CD14-positive monocyte (primary cell): Measurements from ENCODE around the gene USP24. TPM values are rescaled to one million over a fixed set of nuclear protein-coding genes. Genes with fewer than 3 reads are reported as not detected.

ENCODE experiments used
- DNase-seq, 3 donors: peaks; one replicate each; pipeline ENCODE4 v3.0.0-alpha.2; 2011 to 2022
- H2AFZ ChIP-seq: 2 replicates; pipeline ENCODE4 v1.6.0; 2012; ENCODE audit warnings: mild to moderate bottlenecking, low read depth, low read length, inconsistent platforms; ENCODE audit not compliant: insufficient read depth, poor library complexity, severe bottlenecking
- H3K27ac ChIP-seq, 2 donors: 1 replicate in 1 of 2; 2 replicates in 1 of 2; pipeline ENCODE4 v1.5.1; 2012 to 2013; ENCODE audit warnings: low read length in 2 of 2, control low read depth in 1 of 2, inconsistent platforms in 1 of 2, low read depth in 1 of 2, mild to moderate bottlenecking in 1 of 2
- H3K27me3 ChIP-seq, 2 donors: one replicate each; pipeline versions ENCODE4 v1.6.0 to v1.6.1; 2011 to 2013; ENCODE audit warnings: low read length in 2 of 2; ENCODE audit not compliant: control insufficient read depth in 2 of 2, insufficient read depth in 2 of 2
- H3K36me3 ChIP-seq, 2 donors: replicated peaks in 1 of 2; 1 replicate in 1 of 2; 2 replicates in 1 of 2; pipeline versions ENCODE4 v1.5.1 to v1.6.1; 2012 to 2013; ENCODE audit warnings: low read length in 2 of 2, control low read depth in 1 of 2, inconsistent platforms in 1 of 2, mild to moderate bottlenecking in 1 of 2; ENCODE audit not compliant: insufficient read depth in 2 of 2, control insufficient read depth in 1 of 2
- H3K4me1 ChIP-seq, 2 donors: 1 replicate in 1 of 2; 2 replicates in 1 of 2; pipeline versions ENCODE4 v1.5.1 to v1.6.1; 2012 to 2013; ENCODE audit warnings: low read length in 2 of 2, control low read depth in 1 of 2, inconsistent platforms in 1 of 2, mild to moderate bottlenecking in 1 of 2, moderate library complexity in 1 of 2; ENCODE audit not compliant: insufficient read depth in 2 of 2, control insufficient read depth in 1 of 2
- H3K4me2 ChIP-seq: replicated peaks from 2 replicates; pipeline ENCODE3; 2012; ENCODE audit warnings: low read length, moderate library complexity, mild to moderate bottlenecking; ENCODE audit not compliant: poor library complexity, severe bottlenecking; ENCODE audit errors: extremely low read depth
- H3K4me3 ChIP-seq, 3 experiments: fragments of 200-600 bp in 1 of 3; sonication (generic) in 1 of 3; replicated peaks in 1 of 3; 1 replicate in 2 of 3; 2 replicates in 1 of 3; pipeline ENCODE4 v1.5.1; 2011 to 2013; ENCODE audit warnings: low read length in 3 of 3, mild to moderate bottlenecking in 3 of 3, control low read depth in 2 of 3, low read depth in 2 of 3, inconsistent platforms in 1 of 3, moderate library complexity in 1 of 3
- H3K79me2 ChIP-seq: 2 replicates; pipeline ENCODE4 v1.6.0; 2012; ENCODE audit warnings: mild to moderate bottlenecking, control low read depth, inconsistent platforms, low read length, moderate library complexity; ENCODE audit not compliant: insufficient read depth
- H3K9ac ChIP-seq: 2 replicates; pipeline ENCODE4 v1.6.0; 2017; ENCODE audit warnings: low read length, mild to moderate bottlenecking; ENCODE audit not compliant: insufficient read depth, poor library complexity, severe bottlenecking
- H3K9me3 ChIP-seq, 2 donors: replicated peaks in 1 of 2; 1 replicate in 1 of 2; 2 replicates in 1 of 2; pipeline versions ENCODE4 v1.5.1 to v1.6.1; 2012 to 2013; ENCODE audit warnings: low read length in 2 of 2, control low read depth in 1 of 2; ENCODE audit not compliant: control insufficient read depth in 1 of 2, insufficient read depth in 1 of 2
- H4K20me1 ChIP-seq: 2 replicates; pipeline ENCODE4 v1.6.0; 2012; ENCODE audit warnings: mild to moderate bottlenecking, low read length, control low read depth, moderate library complexity; ENCODE audit not compliant: insufficient read depth
- H3K27ac Mint-ChIP-seq, 7 donors: one replicate each; pipeline ENCODE4 v1.8.0; 2020; ENCODE audit warnings: mild to moderate bottlenecking in 7 of 7, mixed read lengths in 7 of 7, moderate library complexity in 6 of 7, inconsistent platforms in 2 of 7
- H3K27me3 Mint-ChIP-seq, 3 donors: one replicate each; pipeline ENCODE4 v1.8.0; 2021 to 2022; ENCODE audit warnings: low read depth in 3 of 3, mild to moderate bottlenecking in 3 of 3, mixed read lengths in 3 of 3, moderate library complexity in 3 of 3, inconsistent platforms in 1 of 3
- H3K36me3 Mint-ChIP-seq, 2 donors: one replicate each; pipeline ENCODE4 v1.8.0; 2020; ENCODE audit warnings: mixed read lengths in 2 of 2, inconsistent platforms in 1 of 2, mild to moderate bottlenecking in 1 of 2
- H3K4me1 Mint-ChIP-seq: one replicate; pipeline ENCODE4 v1.8.0; 2020; ENCODE audit warnings: mild to moderate bottlenecking, mixed read lengths
- H3K4me3 Mint-ChIP-seq, 2 donors: one replicate each; pipeline ENCODE4 v1.8.0; 2020; ENCODE audit warnings: mild to moderate bottlenecking in 2 of 2, mixed read lengths in 2 of 2, moderate library complexity in 1 of 2
- H3K9me3 Mint-ChIP-seq, 7 donors: one replicate each; pipeline ENCODE4 v1.8.0; 2020 to 2022; ENCODE audit warnings: mixed read lengths in 7 of 7, mild to moderate bottlenecking in 6 of 7, moderate library complexity in 6 of 7, inconsistent platforms in 2 of 7
- WGBS: methylation state at CpG from one replicate; pipeline ENCODE4 v1.1.5; 2013; ENCODE audit warnings: missing lambda C conversion rate; ENCODE audit not compliant: insufficient coverage; 5-methylcytosine and 5-hydroxymethylcytosine counted together
- intact Hi-C, 2 donors: fragments of 100-400 bp; cut with micrococcal nuclease; formaldehyde crosslinking; loops; one replicate each; pipeline versions ENCODE4 v1.15.0 to v1.15.1; 2023
- polyA plus RNA-seq, 3 donors: library from polyadenylated mRNA; depleted of rRNA in 1 of 3; unstranded in 2 of 3; stranded (reverse) in 1 of 3; fragments of 300-500 nt in 2 of 3; fragments of >200 nt in 1 of 3; fragmentation: Illumina TruSeq in 2 of 3; gene quantifications; 1 replicate in 2 of 3; 2 replicates in 1 of 3; pipeline ENCODE4 v1.2.3, GENCODE V29; 2012 to 2021
- TF ChIP-seq, protein P1 (sequence below): fragments of 200-600 bp; IDR thresholded peaks from one replicate; pipeline ENCODE4 v1.8.0; 2022; ENCODE audit warnings: antibody characterized with exemption, mild to moderate bottlenecking

Gene USP24
- polyA plus RNA-seq, 3 donors: 1.1 to 14.2 (median 2.1) TPM

DNA sequence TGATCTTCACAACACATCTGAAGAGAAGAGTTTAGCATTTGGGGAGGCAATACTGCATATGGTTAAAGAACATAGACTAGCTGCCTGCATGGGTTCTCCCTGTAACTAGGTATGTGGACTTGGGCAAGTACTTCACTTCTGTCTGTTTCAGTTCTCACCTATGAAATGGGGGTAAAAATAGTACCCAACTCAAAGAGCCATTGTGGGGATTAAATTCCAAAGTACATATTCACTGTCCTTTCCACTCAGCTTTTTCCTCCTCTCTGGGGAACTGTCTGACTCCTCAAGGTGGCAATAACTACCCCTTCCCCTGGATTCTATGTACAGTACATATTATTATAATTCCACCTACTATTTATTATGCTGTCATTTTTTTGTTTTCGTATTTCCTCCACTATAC, 44.7 kb downstream of the USP24 start:
- TF ChIP-seq, protein P1, sequence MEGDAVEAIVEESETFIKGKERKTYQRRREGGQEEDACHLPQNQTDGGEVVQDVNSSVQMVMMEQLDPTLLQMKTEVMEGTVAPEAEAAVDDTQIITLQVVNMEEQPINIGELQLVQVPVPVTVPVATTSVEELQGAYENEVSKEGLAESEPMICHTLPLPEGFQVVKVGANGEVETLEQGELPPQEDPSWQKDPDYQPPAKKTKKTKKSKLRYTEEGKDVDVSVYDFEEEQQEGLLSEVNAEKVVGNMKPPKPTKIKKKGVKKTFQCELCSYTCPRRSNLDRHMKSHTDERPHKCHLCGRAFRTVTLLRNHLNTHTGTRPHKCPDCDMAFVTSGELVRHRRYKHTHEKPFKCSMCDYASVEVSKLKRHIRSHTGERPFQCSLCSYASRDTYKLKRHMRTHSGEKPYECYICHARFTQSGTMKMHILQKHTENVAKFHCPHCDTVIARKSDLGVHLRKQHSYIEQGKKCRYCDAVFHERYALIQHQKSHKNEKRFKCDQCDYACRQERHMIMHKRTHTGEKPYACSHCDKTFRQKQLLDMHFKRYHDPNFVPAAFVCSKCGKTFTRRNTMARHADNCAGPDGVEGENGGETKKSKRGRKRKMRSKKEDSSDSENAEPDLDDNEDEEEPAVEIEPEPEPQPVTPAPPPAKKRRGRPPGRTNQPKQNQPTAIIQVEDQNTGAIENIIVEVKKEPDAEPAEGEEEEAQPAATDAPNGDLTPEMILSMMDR: no peak
- peaks cover 56 to 85% of the 10 kb centered on the region in 2 donors for H3K36me3 ChIP-seq
- no peak overlapping the region for H3K9ac ChIP-seq
- peaks cover 17% of the 10 kb centered on the region for H4K20me1 ChIP-seq
- no peak overlapping the region for H3K4me2 ChIP-seq
- Mint-ChIP-seq H3K36me3 (peaks cover 54 to 66% of the 10 kb centered on the region in 2 donors), H3K27ac (no peak overlapping the region), H3K27me3 (no peaks in the 10 kb centered on the region), H3K4me3 (no peak overlapping the region), H3K9me3 (no peaks in the 10 kb centered on the region), H3K4me1 (no peaks in the 10 kb centered on the region)
- no peak for DNase-seq
- peaks cover 4% of the 10 kb centered on the region for H3K79me2 ChIP-seq
- H3K4me1 ChIP-seq: no peaks in the 10 kb centered on the region
- no peak overlapping the region for H3K27ac ChIP-seq
- H3K9me3 ChIP-seq: no peaks in the 10 kb centered on the region
- H3K4me3 ChIP-seq: no peak overlapping the region
- WGBS: no CpG with 5 or more reads among the region's 1 CpG
- H2AFZ ChIP-seq: no peak overlapping the region
- no peaks in the 10 kb centered on the region for H3K27me3 ChIP-seq
- intact Hi-C loops: no loop called here

DNA sequence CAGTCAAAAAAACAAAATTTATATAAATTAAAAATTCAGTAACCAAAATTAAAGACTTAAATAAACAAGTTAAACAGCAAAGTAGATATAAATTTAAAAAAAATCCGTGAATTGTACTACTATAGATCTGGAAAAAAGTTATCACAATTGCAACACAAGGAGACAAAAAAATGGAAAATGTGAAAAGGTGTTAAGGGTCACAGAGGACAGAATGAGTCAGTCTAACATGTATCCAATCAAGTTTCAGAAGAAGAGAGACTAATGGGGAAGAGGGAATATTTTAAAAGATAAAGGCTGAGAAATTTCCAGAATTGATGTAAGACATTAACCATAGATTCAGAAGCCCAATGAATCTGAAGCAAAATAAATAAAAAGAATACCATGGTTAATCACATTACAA, 46.0 kb downstream of the USP24 start:
- no peaks in the 10 kb centered on the region for H3K4me1 Mint-ChIP-seq
- H2AFZ ChIP-seq: no peak overlapping the region
- no peak for DNase-seq
- H3K9ac ChIP-seq: no peak overlapping the region
- H3K4me2 ChIP-seq: no peak overlapping the region
- H3K4me1 ChIP-seq: no peaks in the 10 kb centered on the region
- intact Hi-C loops: no loop called here
- no peak overlapping the region for H3K27ac ChIP-seq
- H3K36me3 ChIP-seq: peaks cover 65 to 91% of the 10 kb centered on the region in 2 donors
- H3K27me3 Mint-ChIP-seq: no peaks in the 10 kb centered on the region
- no peak overlapping the region for H3K4me3 ChIP-seq
- H4K20me1 ChIP-seq: peaks cover 20% of the 10 kb centered on the region
- no CpG with 5 or more reads among the region's 1 CpG for WGBS
- H3K27ac Mint-ChIP-seq: peak overlapping the region in 1 of 7 donors; percentile 61
- TF ChIP-seq, protein P1: no peak
- no peaks in the 10 kb centered on the region for H3K27me3 ChIP-seq
- peaks cover 65 to 77% of the 10 kb centered on the region in 2 donors for H3K36me3 Mint-ChIP-seq
- no peaks in the 10 kb centered on the region for H3K9me3 Mint-ChIP-seq
- H3K79me2 ChIP-seq: peaks cover 7% of the 10 kb centered on the region
- no peak overlapping the region for H3K4me3 Mint-ChIP-seq
- no peaks in the 10 kb centered on the region for H3K9me3 ChIP-seq
